PC-9 (cell line): ENCODE measurements around the gene GRIN2A. TPM values are rescaled to one million over a fixed set of nuclear protein-coding genes. Genes with fewer than 3 reads are reported as not detected.

Experiments used
- BruUV-seq: library from RNA; stranded (reverse); fragments of 400-500 nt; replicated peaks from 2 replicates; lab custom pipeline; 2021; lab: Mats Ljungman, UMichigan
- CTCF ChIA-PET: fragments of 300-600 bp; sonication (Branson Sonifier 250); formaldehyde crosslinking; loops from one replicate; lab custom pipeline; 2022; ENCODE audit warnings: antibody characterized with exemption; lab: Charles Lee
- POLR2A ChIA-PET: fragments of 300-600 bp; sonication (Branson Sonifier 250); formaldehyde crosslinking; loops from one replicate; lab custom pipeline; 2022; ENCODE audit warnings: antibody characterized with exemption; ENCODE audit not compliant: unreplicated experiment; lab: Charles Lee
- DNase-seq, 2 experiments: peaks; one replicate each; pipeline versions ENCODE4 v3.0.0 to v3.0.0-alpha.2; 2015 to 2022; ENCODE audit warnings: mixed read lengths in 1 of 2
- H2AFZ ChIP-seq: fragments of 200-600 bp; sonication (generic); 2 replicates; pipeline ENCODE4 v1.8.1; 2017; ENCODE audit warnings: antibody characterized with exemption
- H3F3A ChIP-seq: fragments of 200-600 bp; sonication (generic); 2 replicates; pipeline ENCODE4 v1.8.1; 2017; ENCODE audit warnings: antibody characterized with exemption, mild to moderate bottlenecking, low read depth; ENCODE audit not compliant: insufficient read depth
- H3K27ac ChIP-seq: fragments of 200-600 bp; sonication (generic); 2 replicates; pipeline ENCODE4 v1.6.1; 2016; ENCODE audit warnings: mixed run types
- H3K27me3 ChIP-seq: fragments of 200-600 bp; sonication (generic); 2 replicates; pipeline ENCODE4 v1.6.1; 2016; ENCODE audit warnings: low read depth, mixed run types; ENCODE audit not compliant: insufficient read depth
- H3K36me3 ChIP-seq: fragments of 200-600 bp; sonication (generic); 2 replicates; pipeline ENCODE4 v1.6.1; 2016; ENCODE audit warnings: low read depth, mixed run types
- H3K4me1 ChIP-seq: fragments of 200-600 bp; sonication (generic); replicated peaks from 2 replicates; pipeline ENCODE4 v1.6.1; 2016; ENCODE audit warnings: mixed run types; ENCODE audit not compliant: insufficient read depth
- H3K4me2 ChIP-seq: fragments of 200-600 bp; sonication (generic); 2 replicates; pipeline ENCODE4 v1.6.1; 2017; ENCODE audit warnings: mixed run types
- H3K4me3 ChIP-seq: fragments of 200-600 bp; sonication (generic); 2 replicates; pipeline ENCODE4 v1.6.1; 2016; ENCODE audit warnings: mixed run types
- H3K79me2 ChIP-seq: fragments of 200-600 bp; sonication (generic); 2 replicates; pipeline ENCODE4 v1.6.1; 2017; ENCODE audit warnings: low read depth, mixed run types
- H3K9me2 ChIP-seq: fragments of 200-600 bp; sonication (generic); 2 replicates; pipeline ENCODE4 v1.8.1; 2017; ENCODE audit warnings: mild to moderate bottlenecking; ENCODE audit not compliant: insufficient read depth
- H3K9me3 ChIP-seq: fragments of 200-600 bp; sonication (generic); 2 replicates; pipeline ENCODE4 v1.8.1; 2016; ENCODE audit warnings: low read depth; ENCODE audit not compliant: insufficient read depth
- H4K20me1 ChIP-seq: fragments of 200-600 bp; sonication (generic); 2 replicates; pipeline ENCODE4 v1.8.1; 2017; ENCODE audit not compliant: insufficient read depth
- CTCF ChIP-seq: fragments of 200-600 bp; sonication (generic); conservative IDR thresholded peaks from 2 replicates; pipeline ENCODE4 v1.6.1; 2017; ENCODE audit warnings: mixed run types, antibody characterized with exemption, mild to moderate bottlenecking, moderate library complexity
- EZH2 ChIP-seq: fragments of 200-600 bp; sonication (generic); IDR thresholded peaks from 2 replicates; pipeline ENCODE4 v1.8.0; 2017; ENCODE audit warnings: antibody characterized with exemption, low read depth
- intact Hi-C: fragments of 100-400 bp; cut with micrococcal nuclease; formaldehyde crosslinking; loops from one replicate; pipeline ENCODE4 v1.10.0; 2022; ENCODE audit not compliant: unreplicated experiment
- total RNA-seq: library from RNA; stranded (reverse); gene quantifications from 2 replicates; pipeline ENCODE4 v1.2.3, GENCODE V29; 2021

GRIN2A gene
- total RNA-seq, 1 experiment from 2014 or later: not detected

DNA sequence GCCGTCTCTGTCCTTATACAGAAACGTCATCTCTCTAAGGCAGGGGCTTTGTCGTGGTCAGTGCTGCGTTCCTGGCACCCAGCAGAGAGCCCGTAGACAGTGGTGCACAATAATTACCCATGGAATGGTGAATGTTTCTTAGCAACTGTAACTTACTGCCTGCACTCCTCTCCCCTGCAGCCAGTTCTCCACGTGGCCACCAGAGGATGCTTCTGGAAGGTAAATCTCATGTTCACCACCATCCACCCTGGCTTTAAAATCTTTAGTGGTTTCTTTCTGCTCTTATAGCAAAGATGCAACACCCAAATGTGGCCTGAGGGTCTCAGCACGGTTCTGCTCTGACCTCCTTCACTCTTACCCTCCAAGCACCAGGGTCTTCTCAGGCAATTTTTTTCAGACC lies 150.8 kb downstream of the GRIN2A start:
- ChIA-PET POLR2A (no interaction called here), CTCF (no interaction called here)
- H2AFZ ChIP-seq: no peak overlapping the region
- peaks cover 40% of the 10 kb centered on the region for H3K27me3 ChIP-seq
- H3K4me1 ChIP-seq: no peaks in the 10 kb centered on the region
- H3K4me2 ChIP-seq: no peak overlapping the region
- no peaks in the 10 kb centered on the region for H4K20me1 ChIP-seq
- no peaks in the 10 kb centered on the region for H3K9me3 ChIP-seq
- BruUV-seq: no TSS peak
- no peaks in the 10 kb centered on the region for H3K79me2 ChIP-seq
- H3K4me3 ChIP-seq: no peak overlapping the region
- intact Hi-C loops: no loop called here
- no peaks in the 10 kb centered on the region for H3K36me3 ChIP-seq
- no peak for DNase-seq
- no peak overlapping the region for H3K27ac ChIP-seq
- TF ChIP-seq EZH2 (no peak), CTCF (no peak)
- no peaks in the 10 kb centered on the region for H3K9me2 ChIP-seq
- H3F3A ChIP-seq: no peaks in the 10 kb centered on the region

- peaks cover 34% of the 10 kb centered on the region for H3K27me3 ChIP-seq
- no peaks in the 10 kb centered on the region for H3K36me3 ChIP-seq
- H3K9me2 ChIP-seq: no peaks in the 10 kb centered on the region
- TF ChIP-seq CTCF: no peak
- TF ChIP-seq EZH2: no peak
- H3K9me3 ChIP-seq: no peaks in the 10 kb centered on the region
- H3K4me3 ChIP-seq: no peak overlapping the region
- DNase-seq: no peak
- intact Hi-C loops: no loop called here
- POLR2A ChIA-PET: no interaction called here
- no peaks in the 10 kb centered on the region for H3F3A ChIP-seq
- no peak overlapping the region for H2AFZ ChIP-seq
- no peaks in the 10 kb centered on the region for H4K20me1 ChIP-seq
- no TSS peak for BruUV-seq
- no peak overlapping the region for H3K27ac ChIP-seq
- no peaks in the 10 kb centered on the region for H3K4me1 ChIP-seq
- H3K79me2 ChIP-seq: no peaks in the 10 kb centered on the region
- CTCF ChIA-PET: no interaction called here
- H3K4me2 ChIP-seq: no peak overlapping the region
These were observed 153.6 kb downstream of the GRIN2A start for GRCh38 chr16:10028644-10029043.

GRCh38 chr16:10027553-10027952 lies 154.7 kb downstream of the GRIN2A start:
- no peak overlapping the region for H3K4me2 ChIP-seq
- H3K4me1 ChIP-seq: no peaks in the 10 kb centered on the region
- BruUV-seq: no TSS peak
- intact Hi-C loops: no loop called here
- H3F3A ChIP-seq: no peaks in the 10 kb centered on the region
- POLR2A ChIA-PET: no interaction called here
- H3K27me3 ChIP-seq: peaks cover 28% of the 10 kb centered on the region
- no peak for DNase-seq
- H3K4me3 ChIP-seq: no peak overlapping the region
- no peak for TF ChIP-seq EZH2
- TF ChIP-seq CTCF: no peak
- no peaks in the 10 kb centered on the region for H4K20me1 ChIP-seq
- CTCF ChIA-PET: no interaction called here
- no peaks in the 10 kb centered on the region for H3K9me2 ChIP-seq
- H3K79me2 ChIP-seq: no peaks in the 10 kb centered on the region
- H3K36me3 ChIP-seq: no peaks in the 10 kb centered on the region
- H2AFZ ChIP-seq: no peak overlapping the region
- H3K27ac ChIP-seq: no peak overlapping the region
- no peaks in the 10 kb centered on the region for H3K9me3 ChIP-seq
